Right lobe of liver (tissue), 6 donors: ENCODE data around the gene AIP. TPM values are rescaled to one million over a fixed set of nuclear protein-coding genes. Genes with fewer than 3 reads are reported as not detected.

Experiments used
- ATAC-seq, 4 donors: fragments of 200-7000 bp; cut with Tn5 transposase; one replicate each; pipeline ENCODE4 v1.9.1; 2020; ENCODE audit warnings: mild to moderate bottlenecking in 4 of 4, moderate library complexity in 4 of 4
- DNase-seq, 3 donors: peaks; one replicate each; pipeline ENCODE4 v3.0.0-alpha.2; 2020
- H3K27ac ChIP-seq, 3 donors: fragments of 200-600 bp; one replicate each; pipeline ENCODE4 v1.8.0; 2022
- H3K27me3 ChIP-seq, 2 donors: fragments of 200-600 bp; one replicate each; pipeline ENCODE4 v1.8.0; 2022
- H3K36me3 ChIP-seq, 4 donors: fragments of 200-600 bp; sonication (generic) in 1 of 4; one replicate each; pipeline versions ENCODE4 v1.5.1 to v1.8.0; 2017 to 2022; ENCODE audit warnings: control low read depth in 1 of 4
- H3K4me1 ChIP-seq, 4 donors: fragments of 200-600 bp; sonication (generic) in 1 of 4; one replicate each; pipeline versions ENCODE4 v1.5.1 to v1.8.0; 2017 to 2022; ENCODE audit warnings: control low read depth in 1 of 4
- H3K4me3 ChIP-seq, 3 donors: fragments of 200-600 bp; one replicate each; pipeline ENCODE4 v1.8.0; 2022
- H3K9me3 ChIP-seq, 4 donors: fragments of 200-600 bp; sonication (generic) in 1 of 4; one replicate each; pipeline versions ENCODE4 v1.5.1 to v1.8.0; 2017 to 2022; ENCODE audit warnings: control low read depth in 1 of 4
- POLR2A ChIP-seq: fragments of 450-650 bp; IDR thresholded peaks from one replicate; pipeline ENCODE4 v1.6.1; 2017; ENCODE audit warnings: antibody characterized with exemption, mild to moderate bottlenecking
- WGBS: methylation state at CpG from one replicate; pipeline ENCODE4 v1.1.6; 2018; ENCODE audit warnings: low coverage, low lambda C conversion rate; ENCODE audit not compliant: insufficient coverage; ENCODE audit errors: missing lambda C conversion rate; 5-methylcytosine and 5-hydroxymethylcytosine counted together
- intact Hi-C, 2 donors: fragments of 100-400 bp; cut with DNase I; formaldehyde crosslinking; loops; one replicate each; pipeline versions ENCODE4 v1.11.2 to v1.14.1; 2022
- total RNA-seq, 6 experiments: library from RNA; depleted of rRNA in 2 of 6; stranded (reverse); fragments of >200 nt in 2 of 6; fragmentation: NEBNext Ultra II Directional in 3 of 6; extraction: Animal tissue kit (Norgen Biotek cat#: 25700) in 3 of 6; gene quantifications; one replicate each; pipeline versions ENCODE4 v1.1.0 to v1.2.4, GENCODE V29; 2016 to 2023
- TF ChIP-seq, protein P1 (sequence below), 4 donors: fragments of 200-600 bp in 3 of 4; fragments of 450-650 bp in 1 of 4; IDR thresholded peaks; one replicate each; pipeline versions ENCODE4 v1.5.1 to v1.8.0; 2016 to 2022; ENCODE audit warnings: antibody characterized with exemption in 4 of 4, mild to moderate bottlenecking in 2 of 4
- donor health status: DM: no; HTN: yes; CAD: no.
- donor health status: DM: no; HTN: no; CAD: no.
- donor health status: DM: no; HTN: no; CAD: no.
- donor health status: DM: no; HTN: yes; CAD: no.
- donor health status: DM: no; HTN: yes; CAD: no.

Gene AIP
- total RNA-seq, 6 experiments from 2014 or later, result 20.8 to 33.9 (median 25.7) TPM

DNA sequence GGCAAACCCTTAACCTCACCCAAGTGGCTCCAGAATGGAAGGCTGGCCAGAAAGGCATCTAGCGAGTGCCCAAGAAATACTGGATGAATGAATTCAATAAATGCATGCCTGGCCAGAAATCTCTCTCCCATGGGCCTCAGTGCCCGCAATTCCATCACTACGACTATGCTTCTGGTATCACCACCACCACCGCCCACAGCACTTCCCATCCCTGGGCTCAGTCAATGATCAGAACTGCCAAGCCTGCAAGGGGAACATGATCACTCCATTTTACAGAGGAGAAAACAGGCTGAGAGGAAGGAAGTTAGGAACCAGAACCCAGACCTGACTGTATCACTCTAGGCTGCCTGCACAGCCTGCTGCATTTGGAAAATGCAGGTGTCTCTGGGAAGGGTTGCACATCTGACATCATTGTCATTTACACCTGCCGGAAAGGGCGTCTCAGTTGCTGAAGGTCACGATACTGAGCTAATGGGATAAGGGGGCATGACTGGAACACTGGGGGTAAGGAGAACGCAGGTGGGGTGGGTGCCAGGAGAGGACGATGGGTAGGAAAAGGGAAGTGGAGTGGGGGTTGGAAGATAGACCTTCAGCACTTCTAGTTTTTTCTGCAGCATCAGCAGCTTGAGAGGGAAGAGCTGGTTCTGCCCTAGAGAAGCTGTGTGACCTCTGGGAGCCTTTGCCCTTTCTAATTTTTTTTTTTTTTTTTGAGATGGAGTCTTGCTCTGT lies 33.5 kb upstream of the AIP start:
- H3K4me1 ChIP-seq, result peaks cover 0 to 17% (median 0%) of the 10 kb centered on the region in 4 donors
- 64% methylated on average over 8 of the region's 9 CpGs for WGBS
- no peaks in the 10 kb centered on the region for H3K36me3 ChIP-seq
- TF ChIP-seq, protein P1, sequence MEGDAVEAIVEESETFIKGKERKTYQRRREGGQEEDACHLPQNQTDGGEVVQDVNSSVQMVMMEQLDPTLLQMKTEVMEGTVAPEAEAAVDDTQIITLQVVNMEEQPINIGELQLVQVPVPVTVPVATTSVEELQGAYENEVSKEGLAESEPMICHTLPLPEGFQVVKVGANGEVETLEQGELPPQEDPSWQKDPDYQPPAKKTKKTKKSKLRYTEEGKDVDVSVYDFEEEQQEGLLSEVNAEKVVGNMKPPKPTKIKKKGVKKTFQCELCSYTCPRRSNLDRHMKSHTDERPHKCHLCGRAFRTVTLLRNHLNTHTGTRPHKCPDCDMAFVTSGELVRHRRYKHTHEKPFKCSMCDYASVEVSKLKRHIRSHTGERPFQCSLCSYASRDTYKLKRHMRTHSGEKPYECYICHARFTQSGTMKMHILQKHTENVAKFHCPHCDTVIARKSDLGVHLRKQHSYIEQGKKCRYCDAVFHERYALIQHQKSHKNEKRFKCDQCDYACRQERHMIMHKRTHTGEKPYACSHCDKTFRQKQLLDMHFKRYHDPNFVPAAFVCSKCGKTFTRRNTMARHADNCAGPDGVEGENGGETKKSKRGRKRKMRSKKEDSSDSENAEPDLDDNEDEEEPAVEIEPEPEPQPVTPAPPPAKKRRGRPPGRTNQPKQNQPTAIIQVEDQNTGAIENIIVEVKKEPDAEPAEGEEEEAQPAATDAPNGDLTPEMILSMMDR (IDR thresholded peaks at IDR 0.05), result no peak
- TF ChIP-seq POLR2A, result no peak
- ATAC-seq (peak; percentile 2 to 39 (median 20)), DNase-seq (no peak)
- no peak overlapping the region for H3K4me3 ChIP-seq
- H3K27me3 ChIP-seq, result no peaks in the 10 kb centered on the region
- intact Hi-C loops, result no loop called here
- H3K9me3 ChIP-seq, result no peaks in the 10 kb centered on the region
- H3K27ac ChIP-seq, result no peak overlapping the region

DNA sequence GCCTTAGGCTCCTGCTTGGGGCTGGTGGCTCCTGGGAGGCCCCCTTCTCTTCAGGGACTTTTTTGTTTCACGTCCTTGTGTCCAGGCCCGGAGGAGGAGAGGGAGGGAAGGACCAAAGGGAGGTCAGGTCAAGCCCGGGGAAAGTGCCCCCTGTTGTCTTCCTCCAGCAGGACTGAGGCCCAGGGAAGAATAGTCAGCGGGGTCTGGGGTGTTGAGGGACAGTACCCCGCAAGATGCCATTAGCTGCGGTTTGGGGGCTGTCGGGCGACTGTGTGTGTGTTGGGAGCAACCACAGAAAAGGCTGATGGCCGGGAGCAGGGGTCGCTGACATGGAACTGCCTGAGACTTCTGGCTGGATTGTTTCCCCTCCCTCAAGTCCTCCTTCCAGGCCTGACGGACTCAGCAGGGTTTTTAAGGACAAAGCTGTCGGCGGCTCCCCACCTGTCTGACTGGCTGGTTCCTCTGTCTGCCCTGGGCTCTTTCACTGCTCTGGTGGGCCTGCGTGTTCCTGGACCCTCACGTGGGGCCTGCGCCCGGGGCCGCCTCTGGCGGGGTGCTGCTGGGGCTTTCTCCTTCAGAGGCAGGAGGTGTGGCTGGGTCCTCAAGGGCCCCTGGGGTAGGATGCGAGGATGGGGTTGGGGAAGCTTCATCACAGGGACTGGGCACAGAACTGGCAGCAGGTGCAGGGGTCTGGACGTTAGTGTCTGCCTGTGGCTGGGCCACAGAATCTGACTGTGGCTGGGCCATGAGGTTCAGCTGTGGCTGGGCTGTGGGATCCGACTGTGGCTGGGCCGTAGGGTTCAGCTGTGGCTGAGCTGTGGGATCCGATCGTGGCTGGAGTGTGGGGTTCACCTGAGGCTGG lies 31.8 kb upstream of the AIP start:
- peaks cover 0 to 13% (median 0%) of the 10 kb centered on the region in 4 donors for H3K4me1 ChIP-seq
- WGBS, result 96% methylated on average over 5 of the region's 25 CpGs
- H3K36me3 ChIP-seq, result no peaks in the 10 kb centered on the region
- H3K9me3 ChIP-seq, result no peaks in the 10 kb centered on the region
- intact Hi-C loops, result no loop called here
- H3K4me3 ChIP-seq, result no peak overlapping the region
- DNase-seq (no peak), ATAC-seq (no peak)
- TF ChIP-seq, protein P1 (IDR thresholded peaks at IDR 0.05), result no peak
- no peak for TF ChIP-seq POLR2A
- H3K27me3 ChIP-seq, result no peaks in the 10 kb centered on the region
- no peak overlapping the region for H3K27ac ChIP-seq

DNA sequence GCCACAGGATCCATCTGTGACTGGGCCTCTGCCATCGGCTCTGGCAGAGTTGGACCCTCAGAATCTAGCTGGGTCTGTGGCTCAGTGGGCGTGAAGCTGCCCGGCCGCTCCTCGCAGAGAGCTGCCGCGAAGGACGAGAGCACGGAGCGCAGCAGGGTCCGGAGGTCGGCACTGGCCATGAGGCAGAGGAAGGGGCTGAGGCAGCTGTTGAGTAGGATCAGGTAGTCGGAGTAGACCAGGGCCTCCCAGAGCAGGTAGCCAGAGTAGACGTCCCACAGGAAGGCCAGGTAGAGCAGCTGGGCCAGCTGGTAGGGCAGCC lies 31.2 kb upstream of the AIP start:
- WGBS, result 96% methylated on average over 8 of the region's 14 CpGs
- no peaks in the 10 kb centered on the region for H3K27me3 ChIP-seq
- TF ChIP-seq, protein P1 (IDR thresholded peaks at IDR 0.05), result no peak
- no peak for TF ChIP-seq POLR2A

DNA sequence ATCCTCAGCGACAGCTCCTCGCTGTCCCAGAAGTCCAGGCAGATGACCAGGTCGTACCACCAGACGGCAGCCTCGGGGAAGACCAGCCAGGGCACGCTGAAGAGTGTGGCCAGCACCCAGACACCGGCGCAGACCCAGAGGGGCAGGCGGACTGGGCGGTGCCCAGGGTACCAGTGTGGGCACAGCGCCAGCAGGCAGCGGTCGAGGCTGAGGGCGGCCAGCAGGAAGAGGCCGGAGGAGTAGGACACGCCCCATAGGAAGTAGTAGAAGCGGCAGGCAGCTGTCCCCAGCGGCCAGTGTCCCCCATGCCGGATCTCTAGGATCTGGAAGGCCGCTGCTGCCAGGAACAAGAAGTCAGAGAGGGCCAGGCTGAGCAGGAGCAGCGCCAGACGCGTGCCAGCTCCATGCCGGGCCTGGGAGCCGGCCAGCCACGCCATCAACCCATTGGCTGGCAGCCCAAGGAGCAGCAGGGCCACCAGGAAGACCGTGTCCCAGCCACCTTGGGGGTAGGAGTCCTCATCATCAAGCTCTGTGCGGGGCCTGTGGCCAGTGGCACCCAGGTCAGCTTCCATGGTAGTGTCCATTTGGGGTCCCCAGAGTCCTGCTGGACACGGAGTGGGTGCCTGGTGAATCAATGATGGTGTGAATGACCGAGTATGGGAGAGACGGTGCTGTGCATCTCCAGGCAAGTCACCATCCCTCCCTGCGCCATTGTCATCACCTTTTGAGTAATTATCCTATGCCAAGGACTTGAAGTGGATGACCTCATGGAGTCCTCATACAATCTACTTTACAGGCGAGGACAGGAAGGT lies 30.5 kb upstream of the AIP start, which contains the start of gene GPR152:
Gene GPR152 (minus strand): TSS at position 589 of the 812 bp plus-strand sequence. CDS start 5 bp downstream, at position 584.
- intact Hi-C loops, result no loop called here
- Histone ChIP-seq H3K9me3 (no peaks in the 10 kb centered on the region), H3K36me3 (no peaks in the 10 kb centered on the region), H3K4me3 (peak within 1 kb of the TSS in 1 of 3 donors; percentile 26), H3K27ac (no peak within 1 kb of the TSS), H3K4me1 (peaks cover 0 to 13% (median 0%) of the 10 kb centered on the region in 4 donors), H3K27me3 (no peaks in the 10 kb centered on the region)
- WGBS, result 75% methylated on average over 7 of the region's 33 CpGs
- ATAC-seq (peak; percentile 35 to 53 (median 46)), DNase-seq (no peak)
- TF ChIP-seq, protein P1 (IDR thresholded peaks at IDR 0.05), result no peak
- no peak for TF ChIP-seq POLR2A

More for the DNA sequence above, 31.2 kb upstream of the AIP start:
- H3K4me3 ChIP-seq, result no peak overlapping the region
- no peak for DNase-seq
- no peaks in the 10 kb centered on the region for H3K36me3 ChIP-seq
- intact Hi-C loops, result no loop called here
- H3K9me3 ChIP-seq, result no peaks in the 10 kb centered on the region
- no peak overlapping the region for H3K27ac ChIP-seq
- peaks cover 0 to 13% (median 0%) of the 10 kb centered on the region in 4 donors for H3K4me1 ChIP-seq
- no peak for ATAC-seq
